NCI-H1048 (cell line): ENCODE measurements around the gene ZNF281.
"Not testable (repeated sequence)": the region's sequence is repeated elsewhere in the genome, so short reads cannot be mapped to it uniquely, and the experiment has no call there.

Experiments used
- DNase-seq: peaks from one replicate; lab custom pipeline; 2025; lab: John Stamatoyannopoulos, UW

Gene ZNF281

GRCh38 chr1:200428482-200429205, 18.8 kb upstream of the ZNF281 start:
- DNase-seq, result no peak

- no peak for DNase-seq
Observed at GRCh38 chr1:200427744-200428143, 17.9 kb upstream of the ZNF281 start.

- no peak for DNase-seq
Observed at GRCh38 chr1:200426196-200426595, 16.4 kb upstream of the ZNF281 start.

GRCh38 chr1:200423235-200423634, 13.4 kb upstream of the ZNF281 start:
- no peak for DNase-seq

GRCh38 chr1:200422211-200422610, 12.4 kb upstream of the ZNF281 start:
- no peak for DNase-seq

- no peak for DNase-seq
Observed at GRCh38 chr1:200415789-200416593, 6.2 kb upstream of the ZNF281 start.

GRCh38 chr1:200415227-200415626, 5.4 kb upstream of the ZNF281 start:
- no peak for DNase-seq

- no peak for DNase-seq
Observed at GRCh38 chr1:200414657-200415056, 4.8 kb upstream of the ZNF281 start.

GRCh38 chr1:200413766-200414165, 3.9 kb upstream of the ZNF281 start:
- DNase-seq, result not testable (repeated sequence)

GRCh38 chr1:200411406-200412257, 1.8 kb upstream of the ZNF281 start:
- no peak for DNase-seq

GRCh38 chr1:200410566-200410878, 686 bp upstream of the ZNF281 start:
- peak; percentile 72 for DNase-seq

- no peak for DNase-seq
Observed at GRCh38 chr1:200409203-200409760, 554 bp downstream of the ZNF281 start.

- DNase-seq, result no peak
Observed at GRCh38 chr1:200406161-200406797, 3.6 kb downstream of the ZNF281 start.

- no peak for DNase-seq
Observed at GRCh38 chr1:200405264-200405663, 4.6 kb downstream of the ZNF281 start.

- DNase-seq, result no peak
Observed at GRCh38 chr1:200401708-200402107, 8.1 kb downstream of the ZNF281 start.

GRCh38 chr1:200401263-200401662, 8.6 kb downstream of the ZNF281 start:
- DNase-seq, result no peak

- DNase-seq, result no peak
Observed at GRCh38 chr1:200400556-200400955, 9.3 kb downstream of the ZNF281 start.

- DNase-seq, result no peak
Observed at GRCh38 chr1:200399860-200400259, 10.0 kb downstream of the ZNF281 start.

GRCh38 chr1:200398373-200398772, 11.5 kb downstream of the ZNF281 start:
- no peak for DNase-seq

GRCh38 chr1:200392625-200393185, 17.1 kb downstream of the ZNF281 start:
- no peak for DNase-seq

- DNase-seq, result no peak
Observed at GRCh38 chr1:200391747-200392146, 18.1 kb downstream of the ZNF281 start.
